Breast epithelium (tissue), 4 donors: ENCODE results near the gene PAN3. TPM values are rescaled to one million over a fixed set of nuclear protein-coding genes. Genes with fewer than 3 reads are reported as not detected.

Experiments used
- DNase-seq, 2 donors: peaks; one replicate each; pipeline ENCODE4 v3.0.0-alpha.2; 2019; ENCODE audit warnings: low spot score in 2 of 2
- H3K27ac ChIP-seq, 2 donors: fragments of 200-600 bp; sonication (generic) in 1 of 2; one replicate each; pipeline ENCODE4 v1.5.1; 2016 to 2019; ENCODE audit warnings: mild to moderate bottlenecking in 1 of 2
- H3K27me3 ChIP-seq, 2 donors: fragments of 200-600 bp; sonication (generic) in 1 of 2; one replicate each; pipeline versions ENCODE4 v1.5.1 to v1.6.0; 2017 to 2019; ENCODE audit warnings: control low read depth in 1 of 2, mild to moderate bottlenecking in 1 of 2
- H3K36me3 ChIP-seq: fragments of 200-600 bp; one replicate; pipeline ENCODE4 v1.5.1; 2019
- H3K4me1 ChIP-seq, 2 donors: fragments of 200-600 bp; sonication (generic); one replicate each; pipeline ENCODE4 v1.5.1; 2016 to 2019; ENCODE audit warnings: control low read depth in 1 of 2
- H3K4me3 ChIP-seq, 3 donors: fragments of 200-600 bp; sonication (generic); 1 replicate in 2 of 3; 2 replicates in 1 of 3; pipeline ENCODE4 v1.5.1; 2016 to 2019; ENCODE audit warnings: mild to moderate bottlenecking in 3 of 3, moderate library complexity in 2 of 3
- H3K9me3 ChIP-seq, 2 donors: fragments of 200-600 bp; sonication (generic) in 1 of 2; one replicate each; pipeline ENCODE4 v1.5.1; 2016 to 2019; ENCODE audit warnings: control low read depth in 1 of 2
- POLR2A ChIP-seq: fragments of 450-650 bp; IDR thresholded peaks from one replicate; pipeline ENCODE4 v1.6.1; 2016; ENCODE audit warnings: antibody characterized with exemption, mild to moderate bottlenecking, moderate library complexity
- POLR2AphosphoS5 ChIP-seq, 3 donors: sonication (generic); formaldehyde crosslinking; IDR thresholded peaks; one replicate each; pipeline ENCODE4 v1.6.1; 2017; ENCODE audit warnings: antibody characterized with exemption in 3 of 3
- intact Hi-C: fragments of 100-400 bp; cut with DNase I; formaldehyde crosslinking; loops from one replicate; pipeline ENCODE4 v1.15.1; 2023; ENCODE audit warnings: low total_unique reads
- total RNA-seq, 3 donors: library from RNA; depleted of rRNA; stranded (reverse); fragments of >200 nt; gene quantifications; one replicate each; pipeline ENCODE4 v1.1.0, GENCODE V29; 2016
- TF ChIP-seq, protein P1 (sequence below), 3 donors: fragments of 450-650 bp; IDR thresholded peaks; one replicate each; pipeline ENCODE4 v1.5.1; 2016 to 2017; ENCODE audit warnings: antibody characterized with exemption in 3 of 3, mild to moderate bottlenecking in 3 of 3, moderate library complexity in 3 of 3

Gene PAN3
- total RNA-seq, 3 donors from 2014 or later, result 39.0 to 75.2 (median 50.8) TPM

DNA sequence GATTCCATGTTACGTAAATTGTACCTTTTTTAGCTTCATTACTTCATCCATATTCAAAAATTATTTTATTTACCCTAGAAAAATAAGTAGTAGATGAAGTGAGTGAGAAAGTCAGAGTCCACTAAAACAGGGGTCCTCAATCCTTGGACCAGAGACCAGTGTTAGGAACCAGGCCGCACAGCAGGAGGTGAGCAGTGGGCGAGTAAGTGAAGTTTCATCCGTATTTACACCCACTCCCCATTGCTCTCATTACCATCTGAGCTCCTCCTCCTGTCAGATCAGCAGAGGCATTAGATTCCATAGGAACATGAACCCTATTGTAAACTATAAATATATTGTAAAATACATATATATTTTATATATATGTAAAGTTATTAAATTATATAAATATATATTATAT, 119.0 kb downstream of the PAN3 start:
- no peak overlapping the region for H3K4me3 ChIP-seq
- TF ChIP-seq, protein P1, sequence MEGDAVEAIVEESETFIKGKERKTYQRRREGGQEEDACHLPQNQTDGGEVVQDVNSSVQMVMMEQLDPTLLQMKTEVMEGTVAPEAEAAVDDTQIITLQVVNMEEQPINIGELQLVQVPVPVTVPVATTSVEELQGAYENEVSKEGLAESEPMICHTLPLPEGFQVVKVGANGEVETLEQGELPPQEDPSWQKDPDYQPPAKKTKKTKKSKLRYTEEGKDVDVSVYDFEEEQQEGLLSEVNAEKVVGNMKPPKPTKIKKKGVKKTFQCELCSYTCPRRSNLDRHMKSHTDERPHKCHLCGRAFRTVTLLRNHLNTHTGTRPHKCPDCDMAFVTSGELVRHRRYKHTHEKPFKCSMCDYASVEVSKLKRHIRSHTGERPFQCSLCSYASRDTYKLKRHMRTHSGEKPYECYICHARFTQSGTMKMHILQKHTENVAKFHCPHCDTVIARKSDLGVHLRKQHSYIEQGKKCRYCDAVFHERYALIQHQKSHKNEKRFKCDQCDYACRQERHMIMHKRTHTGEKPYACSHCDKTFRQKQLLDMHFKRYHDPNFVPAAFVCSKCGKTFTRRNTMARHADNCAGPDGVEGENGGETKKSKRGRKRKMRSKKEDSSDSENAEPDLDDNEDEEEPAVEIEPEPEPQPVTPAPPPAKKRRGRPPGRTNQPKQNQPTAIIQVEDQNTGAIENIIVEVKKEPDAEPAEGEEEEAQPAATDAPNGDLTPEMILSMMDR (IDR thresholded peaks at IDR 0.05), result no peak
- TF ChIP-seq POLR2A (no peak), POLR2AphosphoS5 (IDR thresholded peaks at IDR 0.05) (no peak)
- no peaks in the 10 kb centered on the region for H3K9me3 ChIP-seq
- intact Hi-C loops, result loop anchor here (10.0 kb wide), 1 partner anchor 1187 kb away; no protein-coding TSS in a partner anchor
- H3K27me3 ChIP-seq, result no peaks in the 10 kb centered on the region
- no peaks in the 10 kb centered on the region for H3K4me1 ChIP-seq
- no peak for DNase-seq
- no peak overlapping the region for H3K27ac ChIP-seq
- H3K36me3 ChIP-seq, result no peaks in the 10 kb centered on the region

DNA sequence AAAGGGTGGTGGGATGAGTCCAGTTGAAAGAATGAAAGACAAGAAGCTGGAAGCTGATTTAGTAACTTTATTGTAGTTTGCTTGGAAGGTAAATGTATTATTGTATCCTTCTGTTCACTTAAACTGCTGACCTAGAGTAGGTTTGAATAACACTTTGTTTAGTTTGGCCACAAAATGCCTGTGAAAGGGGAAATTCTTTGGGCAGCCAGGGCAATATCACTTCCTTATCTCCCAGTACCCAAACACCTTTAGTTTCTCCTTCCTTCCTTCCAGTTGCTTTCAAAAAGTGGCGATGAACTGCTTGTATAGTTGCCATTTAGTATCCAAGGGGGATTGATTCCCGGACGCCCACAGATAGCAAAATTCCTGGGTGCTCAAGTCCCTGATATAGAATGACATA, 120.1 kb downstream of the PAN3 start:
- no peak for TF ChIP-seq POLR2A
- TF ChIP-seq POLR2AphosphoS5 (IDR thresholded peaks at IDR 0.05), result no peak
- Histone ChIP-seq H3K27me3 (no peaks in the 10 kb centered on the region), H3K36me3 (no peaks in the 10 kb centered on the region), H3K9me3 (no peaks in the 10 kb centered on the region), H3K4me3 (no peak overlapping the region), H3K4me1 (no peaks in the 10 kb centered on the region), H3K27ac (no peak overlapping the region)
- intact Hi-C loops, result loop anchor here (10.0 kb wide), 1 partner anchor 1186 kb away; no protein-coding TSS in a partner anchor
- DNase-seq, result no peak

DNA sequence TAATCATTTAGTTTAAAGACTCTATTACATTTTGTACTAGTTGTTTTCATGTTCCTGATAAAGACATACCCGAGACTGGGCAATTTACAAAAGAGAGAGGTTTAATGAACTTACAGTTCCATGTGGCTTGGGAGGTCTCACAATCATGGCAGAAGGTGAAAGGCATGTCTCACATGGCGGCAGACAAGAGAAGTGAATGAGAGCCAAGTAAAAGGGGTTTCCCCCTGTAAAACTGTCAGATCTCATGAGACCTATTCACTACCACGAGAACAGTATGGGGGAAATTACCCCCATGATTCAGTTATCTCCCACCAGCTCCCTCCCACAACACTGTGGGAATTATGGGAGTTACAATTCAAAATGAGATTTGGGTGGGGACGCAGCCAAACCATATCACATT, 129.2 kb downstream of the PAN3 start:
- TF ChIP-seq, protein P1 (IDR thresholded peaks at IDR 0.05), result no peak
- TF ChIP-seq POLR2AphosphoS5 (IDR thresholded peaks at IDR 0.05), result no peak
- no peak for TF ChIP-seq POLR2A
- Histone ChIP-seq H3K27me3 (no peaks in the 10 kb centered on the region), H3K4me1 (no peaks in the 10 kb centered on the region), H3K27ac (no peak overlapping the region), H3K4me3 (no peak overlapping the region), H3K36me3 (peaks cover 4% of the 10 kb centered on the region), H3K9me3 (no peaks in the 10 kb centered on the region)
- no peak for DNase-seq
- intact Hi-C loops, result no loop called here

DNA sequence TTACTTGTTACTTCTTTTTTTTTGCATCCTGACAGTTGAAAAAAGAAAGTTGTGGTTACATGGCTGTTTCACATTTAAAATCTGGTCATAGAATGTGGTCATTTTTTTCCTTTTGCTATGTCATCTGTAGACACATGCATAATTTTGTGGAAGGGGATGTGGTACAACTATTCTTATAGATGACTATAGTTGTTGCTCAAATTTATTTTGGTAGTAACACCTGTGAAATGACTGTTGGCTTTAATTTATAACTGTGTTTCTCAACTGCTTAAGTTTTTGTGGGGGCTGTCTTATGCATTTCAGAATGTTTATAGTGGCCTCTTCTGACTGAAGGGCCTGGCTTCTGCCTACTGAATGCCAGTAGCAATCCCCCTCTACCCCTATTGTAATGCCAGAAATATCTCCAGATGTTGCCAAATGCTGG, 130.5 kb downstream of the PAN3 start:
- TF ChIP-seq POLR2AphosphoS5 (IDR thresholded peaks at IDR 0.05), result no peak
- TF ChIP-seq, protein P1 (IDR thresholded peaks at IDR 0.05), result no peak
- TF ChIP-seq POLR2A, result no peak
- Histone ChIP-seq H3K4me3 (no peak overlapping the region), H3K27ac (no peak overlapping the region), H3K9me3 (no peaks in the 10 kb centered on the region), H3K4me1 (no peaks in the 10 kb centered on the region), H3K27me3 (no peaks in the 10 kb centered on the region), H3K36me3 (peaks cover 4% of the 10 kb centered on the region)
- no peak for DNase-seq
- intact Hi-C loops, result no loop called here

DNA sequence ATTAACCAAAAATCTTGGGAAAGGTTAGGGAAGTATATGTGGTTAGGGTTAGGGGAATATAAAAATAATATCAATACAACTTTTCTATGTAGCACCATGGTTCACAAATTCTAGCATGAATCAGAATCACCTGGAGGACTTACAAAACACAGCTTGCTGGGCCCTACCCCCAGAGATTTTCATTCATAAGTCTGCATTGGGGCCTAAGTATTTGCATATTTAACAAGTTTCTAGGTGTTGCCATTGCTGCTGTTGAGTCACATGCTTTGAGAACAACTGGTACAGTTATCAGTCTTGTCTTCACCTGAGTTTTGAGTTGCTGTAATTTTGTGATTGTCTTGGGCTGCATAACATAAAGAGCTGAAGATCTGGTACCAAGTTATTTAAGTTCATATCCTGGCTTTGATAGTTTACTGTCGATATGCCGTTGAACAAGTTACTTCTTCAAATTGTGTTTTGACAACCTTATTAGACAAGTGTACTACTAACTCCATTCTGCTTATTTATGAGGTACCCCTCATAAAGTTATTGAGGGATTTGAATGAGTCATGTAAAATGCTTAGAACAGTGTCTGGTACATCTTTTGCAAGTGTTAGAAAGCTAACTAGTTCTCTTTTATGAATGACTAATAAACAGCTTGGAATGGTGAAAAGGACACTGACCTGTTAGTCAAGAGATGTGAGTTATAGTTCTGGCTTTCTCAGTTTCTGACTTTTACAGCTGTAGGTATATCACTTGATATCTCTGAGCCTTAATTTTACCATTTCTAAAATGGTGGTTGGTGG, 132.9 kb downstream of the PAN3 start:
- Histone ChIP-seq H3K36me3 (peaks cover 3% of the 10 kb centered on the region), H3K27ac (no peak overlapping the region), H3K4me1 (no peaks in the 10 kb centered on the region), H3K4me3 (no peak overlapping the region), H3K9me3 (no peaks in the 10 kb centered on the region), H3K27me3 (no peaks in the 10 kb centered on the region)
- intact Hi-C loops, result no loop called here
- no peak for DNase-seq
- no peak for TF ChIP-seq POLR2AphosphoS5 (IDR thresholded peaks at IDR 0.05)
- TF ChIP-seq POLR2A, result no peak
- TF ChIP-seq, protein P1 (IDR thresholded peaks at IDR 0.05), result no peak
